Activated naive CD8-positive, alpha-beta T cell treated with anti-CD3 and anti-CD28 coated beads for 36 hours (primary cell): ENCODE measurements around the gene C1orf210. TPM values are rescaled to one million over a fixed set of nuclear protein-coding genes. Genes with fewer than 3 reads are reported as not detected.

Experiments used
- DNase-seq: peaks from one replicate; pipeline ENCODE4 v3.0.0; 2021
- H3K27ac Mint-ChIP-seq: one replicate; pipeline ENCODE4 v1.8.0; 2022; ENCODE audit warnings: mild to moderate bottlenecking, moderate library complexity, mixed read lengths
- H3K27me3 Mint-ChIP-seq: one replicate; pipeline ENCODE4 v1.8.0; 2022; ENCODE audit warnings: mild to moderate bottlenecking, mixed read lengths
- H3K36me3 Mint-ChIP-seq: one replicate; pipeline ENCODE4 v1.8.0; 2021; ENCODE audit warnings: mild to moderate bottlenecking, mixed read lengths
- H3K4me1 Mint-ChIP-seq: one replicate; pipeline ENCODE4 v1.8.0; 2021; ENCODE audit warnings: mixed read lengths
- H3K4me3 Mint-ChIP-seq: one replicate; pipeline ENCODE4 v1.8.0; 2022; ENCODE audit warnings: mild to moderate bottlenecking, moderate library complexity, mixed read lengths
- H3K9me3 Mint-ChIP-seq: one replicate; pipeline ENCODE4 v1.8.0; 2022; ENCODE audit warnings: mixed read lengths
- total RNA-seq, 2 experiments: library from RNA; stranded (reverse); gene quantifications; one replicate each; pipeline ENCODE4 v1.2.3, GENCODE V29; 2021

The C1orf210 gene
- total RNA-seq, 2 experiments from 2014 or later = not detected

- peaks cover 3% of the 10 kb centered on the region for H3K9me3 Mint-ChIP-seq
- no peak overlapping the region for H3K27ac Mint-ChIP-seq
- no peaks in the 10 kb centered on the region for H3K36me3 Mint-ChIP-seq
- H3K27me3 Mint-ChIP-seq = no peaks in the 10 kb centered on the region
- no peak overlapping the region for H3K4me3 Mint-ChIP-seq
- peaks cover 2% of the 10 kb centered on the region for H3K4me1 Mint-ChIP-seq
- no peak for DNase-seq
These were observed 46.4 kb downstream of the C1orf210 start for GRCh38 chr1:43238991-43239469.

GRCh38 chr1:43238085-43238484, 47.3 kb downstream of the C1orf210 start:
- Mint-ChIP-seq H3K9me3 (peaks cover 3% of the 10 kb centered on the region), H3K27ac (no peak overlapping the region), H3K4me3 (no peak overlapping the region), H3K36me3 (no peaks in the 10 kb centered on the region), H3K4me1 (peaks cover 2% of the 10 kb centered on the region), H3K27me3 (no peaks in the 10 kb centered on the region)
- peak; percentile 22 for DNase-seq

GRCh38 chr1:43237121-43237520, 48.3 kb downstream of the C1orf210 start:
- Mint-ChIP-seq H3K36me3 (no peaks in the 10 kb centered on the region), H3K4me1 (peaks cover 2% of the 10 kb centered on the region), H3K27ac (no peak overlapping the region), H3K4me3 (no peak overlapping the region), H3K27me3 (no peaks in the 10 kb centered on the region), H3K9me3 (peaks cover 3% of the 10 kb centered on the region)
- DNase-seq = no peak

- Mint-ChIP-seq H3K4me3 (no peak overlapping the region), H3K4me1 (peaks cover 2% of the 10 kb centered on the region), H3K27me3 (no peaks in the 10 kb centered on the region), H3K9me3 (peaks cover 3% of the 10 kb centered on the region), H3K36me3 (no peaks in the 10 kb centered on the region), H3K27ac (no peak overlapping the region)
- no peak for DNase-seq
These were observed 49.8 kb downstream of the C1orf210 start for GRCh38 chr1:43235451-43236121.

- no peak for DNase-seq
- H3K36me3 Mint-ChIP-seq = no peaks in the 10 kb centered on the region
- H3K27ac Mint-ChIP-seq = no peak overlapping the region
These were observed 50.3 kb downstream of the C1orf210 start for GRCh38 chr1:43235040-43235439.

GRCh38 chr1:43234267-43234666, 51.1 kb downstream of the C1orf210 start:
- Mint-ChIP-seq H3K27me3 (no peaks in the 10 kb centered on the region), H3K4me1 (no peaks in the 10 kb centered on the region), H3K4me3 (no peak overlapping the region), H3K36me3 (no peaks in the 10 kb centered on the region), H3K9me3 (no peaks in the 10 kb centered on the region), H3K27ac (no peak overlapping the region)
- no peak for DNase-seq

More at GRCh38 chr1:43235040-43235439, 50.3 kb downstream of the C1orf210 start:
- peaks cover 2% of the 10 kb centered on the region for H3K4me1 Mint-ChIP-seq
- no peaks in the 10 kb centered on the region for H3K9me3 Mint-ChIP-seq
- no peak overlapping the region for H3K4me3 Mint-ChIP-seq
- no peaks in the 10 kb centered on the region for H3K27me3 Mint-ChIP-seq

GRCh38 chr1:43233631-43234030, 51.8 kb downstream of the C1orf210 start:
- DNase-seq = no peak
- no peaks in the 10 kb centered on the region for H3K27me3 Mint-ChIP-seq
- H3K36me3 Mint-ChIP-seq = no peaks in the 10 kb centered on the region
- H3K4me1 Mint-ChIP-seq = no peaks in the 10 kb centered on the region
- no peaks in the 10 kb centered on the region for H3K9me3 Mint-ChIP-seq
- no peak overlapping the region for H3K4me3 Mint-ChIP-seq
- H3K27ac Mint-ChIP-seq = no peak overlapping the region

GRCh38 chr1:43232482-43232881, 52.9 kb downstream of the C1orf210 start:
- no peaks in the 10 kb centered on the region for H3K27me3 Mint-ChIP-seq
- H3K9me3 Mint-ChIP-seq = no peaks in the 10 kb centered on the region
- H3K4me1 Mint-ChIP-seq = no peaks in the 10 kb centered on the region
- H3K4me3 Mint-ChIP-seq = no peak overlapping the region
- H3K36me3 Mint-ChIP-seq = no peaks in the 10 kb centered on the region
- H3K27ac Mint-ChIP-seq = no peak overlapping the region
- DNase-seq = no peak

GRCh38 chr1:43232074-43232473, 53.3 kb downstream of the C1orf210 start:
- Mint-ChIP-seq H3K36me3 (no peaks in the 10 kb centered on the region), H3K4me3 (no peak overlapping the region), H3K9me3 (no peaks in the 10 kb centered on the region), H3K4me1 (no peaks in the 10 kb centered on the region), H3K27me3 (no peaks in the 10 kb centered on the region), H3K27ac (no peak overlapping the region)
- no peak for DNase-seq

Other genes starting within 250 kb of the C1orf210 start
- gene EBNA1BP2, start 113.3 kb downstream of the C1orf210 start, total RNA-seq = 100 to 1,000 TPM; 164 to 167 TPM
- gene CFAP57, start 113.3 kb downstream of the C1orf210 start, total RNA-seq = under 1 TPM; 0.32 to 0.35 TPM
- under 1 TPM in 1 of 2 experiments, not detected in 1; 0.30 TPM for gene TMEM125, start 15.6 kb downstream of the C1orf210 start, total RNA-seq
- under 1 TPM; 0.14 to 0.49 TPM for gene TIE1, start 15.4 kb upstream of the C1orf210 start, total RNA-seq
- gene MPL, start 52.2 kb upstream of the C1orf210 start, total RNA-seq = not detected
- gene CDC20, start 73.4 kb upstream of the C1orf210 start, total RNA-seq = 100 to 1,000 TPM; 182 to 184 TPM
- gene ELOVL1, start 82.4 kb upstream of the C1orf210 start, total RNA-seq = 10 to 100 TPM; 66.9 to 67.4 TPM
- 10 to 100 TPM; 34.1 to 35.7 TPM for gene MED8, start 104.2 kb upstream of the C1orf210 start, total RNA-seq
- gene SZT2, start 104.3 kb upstream of the C1orf210 start, total RNA-seq = 10 to 100 TPM; 22.4 to 27.6 TPM
- 1 to 10 TPM; 4.3 to 5.6 TPM for gene HYI, start 168.3 kb upstream of the C1orf210 start, total RNA-seq
- 1 to 10 TPM; 3.1 to 3.6 TPM for gene PTPRF, start 245.3 kb upstream of the C1orf210 start, total RNA-seq